Tibial nerve (tissue), 4 donors: Measurements from ENCODE around the gene CACNA1I.

Experiments used
- EP300 ChIP-seq, 2 donors: sonication (generic); formaldehyde crosslinking; IDR thresholded peaks; one replicate each; pipeline ENCODE4 v1.6.1; 2017; ENCODE audit warnings: antibody characterized with exemption in 2 of 2, mild to moderate bottlenecking in 1 of 2
- POLR2A ChIP-seq, 2 donors: fragments of 450-650 bp; IDR thresholded peaks; one replicate each; pipeline ENCODE4 v1.6.1; 2017; ENCODE audit warnings: antibody characterized with exemption in 2 of 2, mild to moderate bottlenecking in 2 of 2, moderate library complexity in 2 of 2
- TF ChIP-seq, protein P1 (sequence below), 5 experiments: fragments of 200-600 bp in 3 of 5; fragments of 450-650 bp in 2 of 5; sonication (generic) in 3 of 5; IDR thresholded peaks; one replicate each; pipeline ENCODE4 v1.5.1; 2016 to 2019; ENCODE audit warnings: antibody characterized with exemption in 5 of 5, mild to moderate bottlenecking in 3 of 5, moderate library complexity in 2 of 5

DNA sequence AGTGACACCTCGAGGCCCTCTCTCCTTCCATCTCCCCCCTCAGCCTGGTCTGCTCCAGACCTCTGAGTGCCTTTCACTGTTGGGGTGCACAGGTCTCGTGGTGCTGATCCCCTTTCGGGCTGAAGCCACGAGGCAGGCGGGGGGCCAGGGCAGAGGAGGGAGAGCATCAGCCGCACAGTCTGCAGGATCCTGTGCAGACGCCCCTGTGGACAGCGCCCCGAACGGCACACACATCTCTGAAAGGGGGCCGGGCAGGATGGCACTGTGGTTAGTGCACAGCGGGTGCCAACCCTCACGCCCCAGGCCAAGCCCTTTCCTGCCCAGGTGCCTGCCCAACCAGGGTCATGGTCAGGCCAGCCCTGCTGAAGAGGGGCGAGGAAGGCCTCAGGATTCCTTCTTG is 56.7 kb downstream of the CACNA1I start:
- TF ChIP-seq, protein P1, sequence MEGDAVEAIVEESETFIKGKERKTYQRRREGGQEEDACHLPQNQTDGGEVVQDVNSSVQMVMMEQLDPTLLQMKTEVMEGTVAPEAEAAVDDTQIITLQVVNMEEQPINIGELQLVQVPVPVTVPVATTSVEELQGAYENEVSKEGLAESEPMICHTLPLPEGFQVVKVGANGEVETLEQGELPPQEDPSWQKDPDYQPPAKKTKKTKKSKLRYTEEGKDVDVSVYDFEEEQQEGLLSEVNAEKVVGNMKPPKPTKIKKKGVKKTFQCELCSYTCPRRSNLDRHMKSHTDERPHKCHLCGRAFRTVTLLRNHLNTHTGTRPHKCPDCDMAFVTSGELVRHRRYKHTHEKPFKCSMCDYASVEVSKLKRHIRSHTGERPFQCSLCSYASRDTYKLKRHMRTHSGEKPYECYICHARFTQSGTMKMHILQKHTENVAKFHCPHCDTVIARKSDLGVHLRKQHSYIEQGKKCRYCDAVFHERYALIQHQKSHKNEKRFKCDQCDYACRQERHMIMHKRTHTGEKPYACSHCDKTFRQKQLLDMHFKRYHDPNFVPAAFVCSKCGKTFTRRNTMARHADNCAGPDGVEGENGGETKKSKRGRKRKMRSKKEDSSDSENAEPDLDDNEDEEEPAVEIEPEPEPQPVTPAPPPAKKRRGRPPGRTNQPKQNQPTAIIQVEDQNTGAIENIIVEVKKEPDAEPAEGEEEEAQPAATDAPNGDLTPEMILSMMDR (IDR thresholded peaks at IDR 0.05), result no peak
- TF ChIP-seq POLR2A (IDR thresholded peaks at IDR 0.05), result no peak
- TF ChIP-seq EP300 (IDR thresholded peaks at IDR 0.05), result no peak
